ENCODE results near the gene PIGL. TPM values are rescaled to one million over a fixed set of nuclear protein-coding genes. Genes with fewer than 3 reads are reported as not detected.

The PIGL gene
- total and polyA plus RNA-seq, 2 donors (not counting 1 experiment from before 2014, with no cell fraction given): 86.7 to 88.2 TPM

DNA sequence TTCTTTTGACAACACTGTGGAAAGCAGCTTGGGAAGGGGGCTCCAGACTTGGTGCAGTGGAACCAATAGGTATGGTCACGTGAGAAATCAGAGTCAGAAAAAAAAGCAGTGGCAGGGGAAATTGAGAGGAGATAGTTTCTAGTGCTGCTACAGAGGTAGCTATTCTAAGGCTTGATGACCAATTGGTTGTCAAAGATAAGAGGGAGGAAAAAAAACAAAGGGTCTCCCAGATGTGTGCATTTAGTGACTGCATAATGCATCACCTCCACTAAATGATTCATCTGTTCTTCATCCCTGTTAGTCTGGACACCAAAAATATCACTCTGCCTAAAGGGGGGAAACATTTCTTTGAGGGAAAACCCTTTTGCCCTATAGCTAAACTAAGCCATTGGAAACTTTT lies 56.5 kb downstream of the PIGL start:
- Histone ChIP-seq H3K79me2 (ENCODE audit: control insufficient read depth, insufficient read depth, low read length) (no peaks in the 10 kb centered on the region), H3K36me3 (replicated peaks in 1 of 2; ENCODE audit: control extremely low read depth in 1 of 2, control insufficient read depth in 1 of 2, extremely low read depth in 1 of 2, insufficient read depth in 2 of 2, low read length in 1 of 2) (peaks cover 0 to 4% of the 10 kb centered on the region in 2 experiments), H3K9me3 (ENCODE audit: control extremely low read depth in 1 of 3, control insufficient read depth in 2 of 3, insufficient read depth in 1 of 3, low read length in 2 of 3) (peaks cover 0 to 4% (median 3%) of the 10 kb centered on the region in 3 donors), H2AFZ (ENCODE audit: insufficient read depth, low read depth, low read length, poor library complexity, severe bottlenecking) (no peak overlapping the region), H4K20me1 (ENCODE audit: control insufficient read depth, insufficient read depth, low read length, poor library complexity, severe bottlenecking) (no peaks in the 10 kb centered on the region), H3K9ac (ENCODE audit: low read length) (no peak overlapping the region), H3K4me1 (ENCODE audit: control insufficient read depth in 2 of 2, insufficient read depth in 2 of 2, low read length in 2 of 2) (peaks cover 7 to 24% of the 10 kb centered on the region in 2 donors), H3K27ac (ENCODE audit: low read length in 2 of 2) (peak overlapping the region in 1 of 2 donors; percentile 34), H3K4me3 (ENCODE audit: control extremely low read depth in 1 of 5, extremely low read depth in 1 of 5, insufficient read depth in 1 of 5, low read depth in 2 of 5, low read length in 4 of 5) (no peak overlapping the region), H3K4me2 (replicated peaks; ENCODE audit: low read depth, low read length, poor library complexity, severe bottlenecking) (no peak overlapping the region), H3K27me3 (replicated peaks in 1 of 4; ENCODE audit: control extremely low read depth in 1 of 4, control insufficient read depth in 3 of 4, insufficient read depth in 4 of 4, low read length in 3 of 4) (no peaks in the 10 kb centered on the region)
- Mint-ChIP-seq H3K9me3 (ENCODE audit: insufficient read depth) (no peaks in the 10 kb centered on the region), H3K27me3 (no peaks in the 10 kb centered on the region), H3K4me3 (no peak overlapping the region), H3K4me1 (peaks cover 15% of the 10 kb centered on the region), H3K27ac (no peak overlapping the region)
- TF ChIP-seq, protein P1, sequence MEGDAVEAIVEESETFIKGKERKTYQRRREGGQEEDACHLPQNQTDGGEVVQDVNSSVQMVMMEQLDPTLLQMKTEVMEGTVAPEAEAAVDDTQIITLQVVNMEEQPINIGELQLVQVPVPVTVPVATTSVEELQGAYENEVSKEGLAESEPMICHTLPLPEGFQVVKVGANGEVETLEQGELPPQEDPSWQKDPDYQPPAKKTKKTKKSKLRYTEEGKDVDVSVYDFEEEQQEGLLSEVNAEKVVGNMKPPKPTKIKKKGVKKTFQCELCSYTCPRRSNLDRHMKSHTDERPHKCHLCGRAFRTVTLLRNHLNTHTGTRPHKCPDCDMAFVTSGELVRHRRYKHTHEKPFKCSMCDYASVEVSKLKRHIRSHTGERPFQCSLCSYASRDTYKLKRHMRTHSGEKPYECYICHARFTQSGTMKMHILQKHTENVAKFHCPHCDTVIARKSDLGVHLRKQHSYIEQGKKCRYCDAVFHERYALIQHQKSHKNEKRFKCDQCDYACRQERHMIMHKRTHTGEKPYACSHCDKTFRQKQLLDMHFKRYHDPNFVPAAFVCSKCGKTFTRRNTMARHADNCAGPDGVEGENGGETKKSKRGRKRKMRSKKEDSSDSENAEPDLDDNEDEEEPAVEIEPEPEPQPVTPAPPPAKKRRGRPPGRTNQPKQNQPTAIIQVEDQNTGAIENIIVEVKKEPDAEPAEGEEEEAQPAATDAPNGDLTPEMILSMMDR (IDR thresholded peaks at IDR 0.05): no peak
- TF ChIP-seq EZH2 (IDR thresholded peaks at IDR 0.05; ENCODE audit: borderline replicate concordance, insufficient read depth, low read depth, low read length, poor library complexity, severe bottlenecking): no peak
- POLR2A ChIA-PET: interaction anchor here (0.6 kb wide), 1 partner anchor 81 kb away, joined by 4 read pairs; no protein-coding TSS in a partner anchor
- intact Hi-C loops (cut with micrococcal nuclease): no loop called here
- DNase-seq (no peak), ATAC-seq (ENCODE audit: low read depth) (no peak)
- CTCF ChIA-PET: interaction anchor here (1.0 to 2.0 kb wide), 3 partner anchors 13 to 90 kb away, joined by 3 to 4 read pairs (median 4); no protein-coding TSS in a partner anchor
- WGBS (ENCODE audit: insufficient coverage): 100% methylated on average over 1 of the region's 1 CpG

DNA sequence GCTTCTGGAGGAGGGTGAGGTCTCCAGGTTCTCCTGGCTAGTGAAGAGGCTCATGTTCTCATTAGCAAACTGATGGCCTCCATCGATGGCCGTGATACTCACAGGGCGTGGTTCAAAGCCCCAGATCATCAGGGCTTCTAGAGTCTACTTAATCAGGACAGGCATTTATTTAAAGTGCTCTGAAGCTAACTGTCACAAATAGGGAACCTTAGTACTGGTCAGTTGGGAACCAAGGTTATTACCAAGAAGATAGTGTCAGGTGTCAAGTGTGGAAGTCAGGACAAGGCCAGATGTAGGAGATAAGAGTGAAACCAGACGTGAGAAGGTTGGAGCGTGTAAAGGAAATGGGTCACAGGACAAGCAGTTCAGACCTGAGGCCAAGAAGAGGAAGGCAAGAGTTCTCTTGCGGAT lies 56.9 kb downstream of the PIGL start:
- Mint-ChIP-seq H3K27me3 (no peaks in the 10 kb centered on the region), H3K4me3 (no peak overlapping the region), H3K4me1 (peaks cover 12% of the 10 kb centered on the region), H3K27ac (no peak overlapping the region), H3K9me3 (ENCODE audit: insufficient read depth) (no peaks in the 10 kb centered on the region)
- Histone ChIP-seq H2AFZ (ENCODE audit: insufficient read depth, low read depth, low read length, poor library complexity, severe bottlenecking) (no peak overlapping the region), H3K4me1 (ENCODE audit: control insufficient read depth in 2 of 2, insufficient read depth in 2 of 2, low read length in 2 of 2) (peaks cover 2 to 20% of the 10 kb centered on the region in 2 donors), H3K36me3 (replicated peaks in 1 of 2; ENCODE audit: control extremely low read depth in 1 of 2, control insufficient read depth in 1 of 2, extremely low read depth in 1 of 2, insufficient read depth in 2 of 2, low read length in 1 of 2) (peaks cover 0 to 4% of the 10 kb centered on the region in 2 experiments), H3K9me3 (ENCODE audit: control extremely low read depth in 1 of 3, control insufficient read depth in 2 of 3, insufficient read depth in 1 of 3, low read length in 2 of 3) (peaks cover 0 to 4% (median 3%) of the 10 kb centered on the region in 3 donors), H3K4me2 (replicated peaks; ENCODE audit: low read depth, low read length, poor library complexity, severe bottlenecking) (no peak overlapping the region), H3K27ac (ENCODE audit: low read length in 2 of 2) (peak overlapping the region in 1 of 2 donors; percentile 34), H3K4me3 (ENCODE audit: control extremely low read depth in 1 of 5, extremely low read depth in 1 of 5, insufficient read depth in 1 of 5, low read depth in 2 of 5, low read length in 4 of 5) (no peak overlapping the region), H3K79me2 (ENCODE audit: control insufficient read depth, insufficient read depth, low read length) (no peaks in the 10 kb centered on the region), H3K27me3 (replicated peaks in 1 of 4; ENCODE audit: control extremely low read depth in 1 of 4, control insufficient read depth in 3 of 4, insufficient read depth in 4 of 4, low read length in 3 of 4) (no peaks in the 10 kb centered on the region), H3K9ac (ENCODE audit: low read length) (no peak overlapping the region), H4K20me1 (ENCODE audit: control insufficient read depth, insufficient read depth, low read length, poor library complexity, severe bottlenecking) (no peaks in the 10 kb centered on the region)
- 82% methylated on average over 5 of the region's 6 CpGs for WGBS (ENCODE audit: insufficient coverage)
- intact Hi-C loops (cut with micrococcal nuclease): no loop called here
- DNase-seq: peak; percentile 29
- ATAC-seq (ENCODE audit: low read depth): no peak
- ChIA-PET POLR2A (interaction anchor here (0.6 kb wide), 1 partner anchor 80 kb away, joined by 4 read pairs; no protein-coding TSS in a partner anchor), CTCF (interaction anchor here (0.6 kb wide), 1 partner anchor 127 kb away, joined by 3 read pairs; no protein-coding TSS in a partner anchor)
- TF ChIP-seq, protein P1 (IDR thresholded peaks at IDR 0.05): no peak
- TF ChIP-seq EZH2 (IDR thresholded peaks at IDR 0.05; ENCODE audit: borderline replicate concordance, insufficient read depth, low read depth, low read length, poor library complexity, severe bottlenecking): no peak

Data from B cell (primary cell).